NT2/D1 (cell line): ENCODE measurements around the gene TCAP.

ENCODE experiments used
- YY1 ChIP-seq: IDR thresholded peaks from 2 replicates; pipeline ENCODE4 v1.6.1; 2011; ENCODE audit not compliant: insufficient read length, insufficient read depth
- ZNF274 ChIP-seq: IDR thresholded peaks from 2 replicates; pipeline ENCODE4 v1.6.1; 2011; ENCODE audit warnings: mild to moderate bottlenecking, low read depth, low read length

GRCh38 chr17:39675390-39676082 lies 10.4 kb downstream of the TCAP start:
- no peak for TF ChIP-seq YY1
- no peak for TF ChIP-seq ZNF274
